Upper lobe of right lung (tissue), 1 donor: ENCODE results near the gene CIB2. TPM values are rescaled to one million over a fixed set of nuclear protein-coding genes. Genes with fewer than 3 reads are reported as not detected.
A peak's percentile ranks its signal among the peaks of the same experiment; 100 is the strongest.

Experiments used
- ATAC-seq: fragments of 200-7000 bp; cut with Tn5 transposase; one replicate; pipeline ENCODE4 v1.9.1; 2020; ENCODE audit warnings: mild to moderate bottlenecking, moderate library complexity
- DNase-seq: peaks from one replicate; pipeline ENCODE4 v3.0.0-alpha.2; 2020
- H3K27ac ChIP-seq: fragments of 200-600 bp; one replicate; pipeline ENCODE4 v1.8.0; 2022
- H3K27me3 ChIP-seq: fragments of 200-600 bp; one replicate; pipeline ENCODE4 v1.8.0; 2022; ENCODE audit warnings: mild to moderate bottlenecking
- H3K36me3 ChIP-seq: fragments of 200-600 bp; one replicate; pipeline ENCODE4 v1.8.0; 2022
- H3K4me1 ChIP-seq: fragments of 200-600 bp; one replicate; pipeline ENCODE4 v1.8.0; 2022
- H3K4me3 ChIP-seq: fragments of 200-600 bp; one replicate; pipeline ENCODE4 v1.8.0; 2022; ENCODE audit warnings: mild to moderate bottlenecking
- H3K9me3 ChIP-seq: fragments of 200-600 bp; one replicate; pipeline ENCODE4 v1.8.0; 2022
- intact Hi-C: fragments of 100-400 bp; cut with DNase I; formaldehyde crosslinking; loops from one replicate; pipeline ENCODE4 v1.11.0; 2022
- total RNA-seq: library from RNA; stranded (reverse); fragmentation: NEBNext Ultra II Directional; extraction: Animal tissue kit (Norgen Biotek cat#: 25700); gene quantifications from one replicate; pipeline ENCODE4 v1.2.1, GENCODE V29; 2021
- TF ChIP-seq, protein P1 (sequence below): fragments of 200-600 bp; IDR thresholded peaks from one replicate; pipeline ENCODE4 v1.8.0; 2022; ENCODE audit warnings: antibody characterized with exemption
- donor health status: DM: no; HTN: yes; CAD: no; lungs with severe emphysema.

The CIB2 gene
- total RNA-seq, 1 donor from 2014 or later: 1.9 TPM

DNA sequence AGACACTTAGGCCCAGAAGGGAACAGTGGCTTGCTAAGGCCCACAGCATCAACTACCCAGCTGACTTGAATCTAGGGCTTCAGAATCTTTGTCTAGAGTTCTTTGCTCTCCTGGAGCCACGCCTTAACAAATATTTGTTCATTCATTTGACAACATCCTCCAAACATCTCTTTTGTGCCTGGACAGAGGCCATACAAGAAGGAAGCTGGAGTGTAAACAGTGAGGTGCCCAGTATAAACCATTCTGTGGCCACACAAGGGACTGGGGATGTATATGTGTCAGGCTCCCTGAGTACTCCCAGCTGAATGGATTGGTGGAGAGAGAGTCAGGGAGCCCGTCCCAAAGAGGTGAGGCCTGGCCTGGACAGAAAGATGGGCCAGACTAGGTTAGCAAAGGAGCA is 3.4 kb downstream of the CIB2 start:
- no peak for DNase-seq
- TF ChIP-seq, protein P1, sequence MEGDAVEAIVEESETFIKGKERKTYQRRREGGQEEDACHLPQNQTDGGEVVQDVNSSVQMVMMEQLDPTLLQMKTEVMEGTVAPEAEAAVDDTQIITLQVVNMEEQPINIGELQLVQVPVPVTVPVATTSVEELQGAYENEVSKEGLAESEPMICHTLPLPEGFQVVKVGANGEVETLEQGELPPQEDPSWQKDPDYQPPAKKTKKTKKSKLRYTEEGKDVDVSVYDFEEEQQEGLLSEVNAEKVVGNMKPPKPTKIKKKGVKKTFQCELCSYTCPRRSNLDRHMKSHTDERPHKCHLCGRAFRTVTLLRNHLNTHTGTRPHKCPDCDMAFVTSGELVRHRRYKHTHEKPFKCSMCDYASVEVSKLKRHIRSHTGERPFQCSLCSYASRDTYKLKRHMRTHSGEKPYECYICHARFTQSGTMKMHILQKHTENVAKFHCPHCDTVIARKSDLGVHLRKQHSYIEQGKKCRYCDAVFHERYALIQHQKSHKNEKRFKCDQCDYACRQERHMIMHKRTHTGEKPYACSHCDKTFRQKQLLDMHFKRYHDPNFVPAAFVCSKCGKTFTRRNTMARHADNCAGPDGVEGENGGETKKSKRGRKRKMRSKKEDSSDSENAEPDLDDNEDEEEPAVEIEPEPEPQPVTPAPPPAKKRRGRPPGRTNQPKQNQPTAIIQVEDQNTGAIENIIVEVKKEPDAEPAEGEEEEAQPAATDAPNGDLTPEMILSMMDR: no peak
- no peak overlapping the region for H3K4me3 ChIP-seq
- no peaks in the 10 kb centered on the region for H3K27me3 ChIP-seq
- H3K4me1 ChIP-seq: peaks cover 11% of the 10 kb centered on the region
- no peaks in the 10 kb centered on the region for H3K9me3 ChIP-seq
- H3K36me3 ChIP-seq: no peaks in the 10 kb centered on the region
- ATAC-seq: no peak
- intact Hi-C loops: no loop called here
- H3K27ac ChIP-seq: no peak overlapping the region

- Histone ChIP-seq H3K4me1 (no peaks in the 10 kb centered on the region), H3K27me3 (no peaks in the 10 kb centered on the region), H3K27ac (no peak overlapping the region), H3K36me3 (no peaks in the 10 kb centered on the region), H3K4me3 (no peak overlapping the region), H3K9me3 (no peaks in the 10 kb centered on the region)
- TF ChIP-seq, protein P1: no peak
- ATAC-seq (no peak), DNase-seq (no peak)
- intact Hi-C loops: no loop called here
These were observed 6.0 kb downstream of the CIB2 start for GRCh38 chr15:78125267-78125666.

GRCh38 chr15:78120523-78120922 is 10.7 kb downstream of the CIB2 start:
- Histone ChIP-seq H3K36me3 (no peaks in the 10 kb centered on the region), H3K4me3 (no peak overlapping the region), H3K4me1 (no peaks in the 10 kb centered on the region), H3K9me3 (no peaks in the 10 kb centered on the region), H3K27me3 (no peaks in the 10 kb centered on the region), H3K27ac (no peak overlapping the region)
- TF ChIP-seq, protein P1: no peak
- intact Hi-C loops: no loop called here
- ATAC-seq (no peak), DNase-seq (no peak)

DNA sequence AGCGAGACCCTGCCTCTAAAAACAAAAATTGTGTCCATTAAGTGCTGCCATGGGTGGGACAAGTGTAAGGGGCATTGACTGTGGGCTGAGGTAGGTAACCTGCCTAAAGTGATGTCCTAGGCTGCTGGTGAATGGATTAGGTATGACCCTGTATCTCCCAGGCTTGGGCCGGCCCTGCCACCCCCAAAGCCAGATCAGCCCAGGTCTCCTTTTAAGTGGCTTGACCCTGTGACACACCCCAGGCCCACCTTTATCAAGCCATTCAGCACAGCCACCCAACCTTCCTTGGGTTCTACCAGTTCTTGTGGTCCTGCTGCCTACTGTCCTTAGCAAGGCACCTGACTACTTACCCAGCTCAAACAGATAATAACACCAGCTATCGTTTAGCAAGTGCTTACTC is 18.7 kb downstream of the CIB2 start:
- no peak for ATAC-seq
- peak; percentile 23 for DNase-seq
- Histone ChIP-seq H3K4me3 (no peak overlapping the region), H3K36me3 (no peaks in the 10 kb centered on the region), H3K27ac (no peak overlapping the region), H3K9me3 (no peaks in the 10 kb centered on the region), H3K4me1 (peaks cover 7% of the 10 kb centered on the region), H3K27me3 (no peaks in the 10 kb centered on the region)
- TF ChIP-seq, protein P1: no peak
- intact Hi-C loops: loop anchor here (5.0 kb wide), 1 partner anchor 120 kb away; the partner anchor contains the start of gene ACSBG1

- TF ChIP-seq, protein P1: no peak
- no peaks in the 10 kb centered on the region for H3K36me3 ChIP-seq
- intact Hi-C loops: loop anchor here (5.0 kb wide), 1 partner anchor 121 kb away; the partner anchor contains the start of gene ACSBG1
- H3K4me1 ChIP-seq: peaks cover 7% of the 10 kb centered on the region
- H3K9me3 ChIP-seq: no peaks in the 10 kb centered on the region
- no peak overlapping the region for H3K27ac ChIP-seq
- ATAC-seq (no peak), DNase-seq (peak; percentile 43)
- no peak overlapping the region for H3K4me3 ChIP-seq
- H3K27me3 ChIP-seq: no peaks in the 10 kb centered on the region
These were observed 19.5 kb downstream of the CIB2 start for GRCh38 chr15:78111788-78112187.
